Activated CD4-positive, CD25-positive, alpha-beta regulatory T cell treated with anti-CD3 and anti-CD28 coated beads, Interleukin-2, amount 50 U/mL, for 24 hours (primary cell): Measurements from ENCODE around the gene TANC1.

Experiments used
- ATAC-seq, 2 donors: fragments of 150-1000 bp; cut with Tn5 transposase; one replicate each; pipeline ENCODE4 v1.10.0; 2021; ENCODE audit warnings: mild to moderate bottlenecking in 1 of 2, moderate library complexity in 1 of 2

The TANC1 gene

GRCh38 chr2:159147690-159148089, 179.2 kb downstream of the TANC1 start:
- ATAC-seq, result no peak

- ATAC-seq, result no peak
Observed at GRCh38 chr2:159148901-159149300, 180.5 kb downstream of the TANC1 start.

- no peak for ATAC-seq
Observed at GRCh38 chr2:159149747-159150146, 181.3 kb downstream of the TANC1 start.

GRCh38 chr2:159150280-159150746, 181.9 kb downstream of the TANC1 start:
- ATAC-seq, result no peak

GRCh38 chr2:159151198-159152127, 183.0 kb downstream of the TANC1 start:
- no peak for ATAC-seq

- no peak for ATAC-seq
Observed at GRCh38 chr2:159152128-159152778, 183.8 kb downstream of the TANC1 start.

- no peak for ATAC-seq
Observed at GRCh38 chr2:159153063-159153462, 184.6 kb downstream of the TANC1 start.

GRCh38 chr2:159153463-159153862, 185.0 kb downstream of the TANC1 start:
- ATAC-seq, result no peak

GRCh38 chr2:159153951-159154350, 185.5 kb downstream of the TANC1 start:
- no peak for ATAC-seq

GRCh38 chr2:159154366-159154765, 185.9 kb downstream of the TANC1 start:
- no peak for ATAC-seq

GRCh38 chr2:159155320-159155719, 186.9 kb downstream of the TANC1 start:
- no peak for ATAC-seq

- no peak for ATAC-seq
Observed at GRCh38 chr2:159155791-159156190, 187.4 kb downstream of the TANC1 start.

- ATAC-seq, result no peak
Observed at GRCh38 chr2:159156834-159157233, 188.4 kb downstream of the TANC1 start.

- no peak for ATAC-seq
Observed at GRCh38 chr2:159157361-159158209, 189.1 kb downstream of the TANC1 start.

GRCh38 chr2:159160412-159160811, 192.0 kb downstream of the TANC1 start:
- ATAC-seq, result no peak

GRCh38 chr2:159160954-159161353, 192.5 kb downstream of the TANC1 start:
- no peak for ATAC-seq

- ATAC-seq, result no peak
Observed at GRCh38 chr2:159163930-159164329, 195.5 kb downstream of the TANC1 start.

- ATAC-seq, result no peak
Observed at GRCh38 chr2:159164457-159164911, 196.0 kb downstream of the TANC1 start.

GRCh38 chr2:159165048-159165447, 196.6 kb downstream of the TANC1 start:
- no peak for ATAC-seq

- ATAC-seq, result no peak
Observed at GRCh38 chr2:159168707-159169106, 200.3 kb downstream of the TANC1 start.

- no peak for ATAC-seq
Observed at GRCh38 chr2:159169187-159169586, 200.7 kb downstream of the TANC1 start.

GRCh38 chr2:159172403-159172802, 204.0 kb downstream of the TANC1 start:
- no peak for ATAC-seq

GRCh38 chr2:159174759-159175158, 206.3 kb downstream of the TANC1 start:
- ATAC-seq, result no peak
